HG02970 (cell line): ENCODE results near the gene GATD1.

Experiments
- ATAC-seq: cut with Tn5 transposase; IDR thresholded peaks from one replicate; pipeline ENCODE4 v1.9.1; 2021; ENCODE audit warnings: mild to moderate bottlenecking, moderate library complexity, moderate number of reproducible peaks; ENCODE audit not compliant: unreplicated experiment, low FRiP score

GATD1 gene

GRCh38 chr11:777288-778255, at the start of gene GATD1:
Gene GATD1, minus strand, starts transcription at chr11:777487. Its CDS starts 25 bp downstream, at chr11:777462.
- peak; percentile 76 for ATAC-seq

- ATAC-seq = no peak
These were observed 49.5 kb upstream of the GATD1 start for GRCh38 chr11:826836-827145.

GRCh38 chr11:826227-826621, 48.9 kb upstream of the GATD1 start:
- ATAC-seq = no peak

- no peak for ATAC-seq
These were observed 48.3 kb upstream of the GATD1 start for GRCh38 chr11:825366-826226.

GRCh38 chr11:824942-825341, 47.7 kb upstream of the GATD1 start:
- ATAC-seq = no peak

GRCh38 chr11:824292-824880, 47.1 kb upstream of the GATD1 start:
- ATAC-seq = no peak

GRCh38 chr11:823441-824291, 46.4 kb upstream of the GATD1 start:
- no peak for ATAC-seq

- no peak for ATAC-seq
These were observed 44.5 kb upstream of the GATD1 start for GRCh38 chr11:821512-822371.

GRCh38 chr11:820655-821511, 43.6 kb upstream of the GATD1 start:
- ATAC-seq = no peak

GRCh38 chr11:819943-820649, 42.8 kb upstream of the GATD1 start:
- peak; percentile 48 for ATAC-seq

GRCh38 chr11:819129-819931, 42.0 kb upstream of the GATD1 start:
- peak; percentile 63 for ATAC-seq

GRCh38 chr11:818396-819128, 41.3 kb upstream of the GATD1 start, which contains the start of gene PNPLA2:
Gene PNPLA2, plus strand, starts transcription at chr11:818914. Its CDS starts 805 bp downstream, at chr11:819719.
- ATAC-seq = no peak

- no peak for ATAC-seq
These were observed 39.1 kb upstream of the GATD1 start for GRCh38 chr11:816433-816779.

GRCh38 chr11:815675-816432, 38.6 kb upstream of the GATD1 start:
- no peak for ATAC-seq

GRCh38 chr11:813456-814096, 36.3 kb upstream of the GATD1 start:
- ATAC-seq = no peak
